Retinal pigment epithelial cell (primary cell): ENCODE results near the gene C5orf63.

Experiments used
- DNase-seq: peaks from one replicate; pipeline ENCODE4 v3.0.0-alpha.2; 2010; ENCODE audit warnings: low read depth
- H3K4me3 ChIP-seq: 2 replicates; pipeline ENCODE4 v1.5.1; 2011; ENCODE audit warnings: mild to moderate bottlenecking, low read length, control low read depth, moderate library complexity
- CTCF ChIP-seq: conservative IDR thresholded peaks from 2 replicates; pipeline ENCODE4 v1.5.1; 2011; ENCODE audit warnings: low read depth, low read length, control low read depth, inconsistent platforms

C5orf63 gene

GRCh38 chr5:127097278-127097677, 24.0 kb upstream of the C5orf63 start:
- TF ChIP-seq CTCF: no peak

GRCh38 chr5:127096328-127096993, 23.2 kb upstream of the C5orf63 start:
- no peak for DNase-seq
- H3K4me3 ChIP-seq: no peak overlapping the region
- no peak for TF ChIP-seq CTCF

More at GRCh38 chr5:127097278-127097677, 24.0 kb upstream of the C5orf63 start:
- DNase-seq: no peak
- no peak overlapping the region for H3K4me3 ChIP-seq

- no peak for TF ChIP-seq CTCF
- H3K4me3 ChIP-seq: no peak overlapping the region
- no peak for DNase-seq
These were observed 21.0 kb upstream of the C5orf63 start for GRCh38 chr5:127094161-127094814.

- DNase-seq: no peak
- no peak overlapping the region for H3K4me3 ChIP-seq
- no peak for TF ChIP-seq CTCF
These were observed 19.4 kb upstream of the C5orf63 start for GRCh38 chr5:127092690-127093089.

- no peak overlapping the region for H3K4me3 ChIP-seq
- no peak for TF ChIP-seq CTCF
- DNase-seq: no peak
These were observed 15.9 kb upstream of the C5orf63 start for GRCh38 chr5:127089191-127089590.

- no peak for DNase-seq
- TF ChIP-seq CTCF: no peak
- H3K4me3 ChIP-seq: no peak overlapping the region
These were observed 14.9 kb upstream of the C5orf63 start for GRCh38 chr5:127088251-127088650.

GRCh38 chr5:127086589-127086988, 13.3 kb upstream of the C5orf63 start:
- no peak for TF ChIP-seq CTCF
- no peak for DNase-seq
- no peak overlapping the region for H3K4me3 ChIP-seq
